A549 treated with dexamethasone at 1 μM for 4 hours (cell line): ENCODE measurements around the gene NME2. TPM values are rescaled to one million over a fixed set of nuclear protein-coding genes. Genes with fewer than 3 reads are reported as not detected.

ENCODE experiments used
- total RNA-seq: library from RNA; stranded (reverse); fragments of 200-300 nt; extraction: Qiagen RNA extraction; gene quantifications from 5 replicates; pipeline ENCODE4 v1.2.3, GENCODE V29; 2022

NME2 gene
- total RNA-seq = 1,665 to 1,882 TPM (median 1,737 TPM) in 5 replicates

GRCh38 chr17:51166198-51166986, at the start of gene NME2:
TSS of gene NME2 (plus strand) at chr17:51166411. CDS start at chr17:51166831, 420 bp downstream.

GRCh38 chr17:51120739-51121619, 45.2 kb upstream of the NME2 start, which contains the start of gene SPAG9:
TSS of gene SPAG9 (minus strand) at chr17:51120868. CDS start at chr17:51120656, 212 bp downstream.

GRCh38 chr17:51153210-51154072, 12.8 kb upstream of the NME2 start, which contains the start of gene NME1:
TSS of gene NME1 (plus strand) at chr17:51153559. CDS start at chr17:51155655, 2,096 bp downstream.

Other genes starting within 250 kb of the NME2 start
- 72.1 to 98.6 TPM (median 88.4 TPM) in 5 replicates for gene SPAG9, start 45.5 kb upstream of the NME2 start, total RNA-seq
- 586 to 768 TPM (median 696 TPM) in 5 replicates for gene NME1, start 12.9 kb upstream of the NME2 start, total RNA-seq
- 3.9 to 6.5 TPM (median 4.7 TPM) in 5 replicates for gene MBTD1, start 93.6 kb downstream of the NME2 start, total RNA-seq
- 67.0 to 76.8 TPM (median 70.3 TPM) in 5 replicates for gene UTP18, start 94.1 kb downstream of the NME2 start, total RNA-seq